Erythroblast (primary cell): Measurements from ENCODE around the gene ICOSLG.
"Not testable (repeated sequence)": the region's sequence is repeated elsewhere in the genome, so short reads cannot be mapped to it uniquely, and the experiment has no call there.

Experiments
- GATA1 ChIP-seq: IDR thresholded peaks from 2 replicates; pipeline ENCODE4 v1.6.1; 2011; ENCODE audit warnings: low read depth, mild to moderate bottlenecking, control low read depth, low read length, moderate library complexity
- POLR2A ChIP-seq: IDR thresholded peaks from 2 replicates; pipeline ENCODE4 v1.6.1; 2011; ENCODE audit warnings: mild to moderate bottlenecking, low read length

DNA sequence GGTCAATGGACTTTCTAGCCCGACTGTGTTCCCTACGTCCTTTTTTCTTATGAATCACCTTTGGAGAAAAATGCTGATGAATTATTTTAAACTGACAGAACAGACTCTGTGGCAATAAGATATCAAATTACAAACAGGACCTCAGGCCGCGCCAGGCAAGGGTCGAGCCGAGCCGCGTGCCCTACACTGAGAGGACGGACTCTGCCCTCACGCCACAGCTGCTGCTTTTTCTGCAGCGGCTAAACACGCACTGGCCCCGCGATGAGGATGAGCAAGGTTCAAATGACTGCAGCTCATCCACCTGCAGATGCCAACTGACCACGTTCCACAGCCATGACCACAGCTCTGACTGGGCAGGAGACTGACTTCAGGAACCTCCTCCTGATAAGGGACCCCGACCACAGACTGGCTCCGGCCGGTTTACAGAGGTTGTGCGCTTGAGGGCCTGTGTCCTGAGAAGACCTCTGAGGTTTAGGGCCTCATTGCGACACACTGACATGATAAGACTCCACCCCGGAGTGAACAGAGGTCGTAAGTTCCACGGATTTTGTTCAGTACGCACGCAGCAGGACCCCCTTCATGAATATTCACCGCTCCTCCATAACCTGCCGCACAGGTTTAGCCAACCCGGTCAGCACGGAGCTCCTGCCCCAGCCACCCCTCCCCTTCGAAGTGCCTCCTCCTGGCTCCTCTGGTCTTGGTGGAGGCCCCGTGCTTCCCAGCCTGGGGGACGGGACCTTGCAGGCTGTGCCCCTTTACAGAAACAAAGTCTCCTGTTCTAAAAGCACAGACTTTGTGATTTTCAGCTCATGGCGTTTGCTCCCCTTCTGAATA is 8.7 kb upstream of the ICOSLG start:
- TF ChIP-seq POLR2A, GATA1: not testable (repeated sequence)
